NCI-H1417 (cell line): ENCODE data around the gene TCF12.
"Not testable (repeated sequence)": the region's sequence is repeated elsewhere in the genome, so short reads cannot be mapped to it uniquely, and the experiment has no call there.

ENCODE experiments used
- DNase-seq, 3 experiments: peaks; one replicate each; lab custom pipeline; 2025; lab: John Stamatoyannopoulos, UW

The TCF12 gene

DNA sequence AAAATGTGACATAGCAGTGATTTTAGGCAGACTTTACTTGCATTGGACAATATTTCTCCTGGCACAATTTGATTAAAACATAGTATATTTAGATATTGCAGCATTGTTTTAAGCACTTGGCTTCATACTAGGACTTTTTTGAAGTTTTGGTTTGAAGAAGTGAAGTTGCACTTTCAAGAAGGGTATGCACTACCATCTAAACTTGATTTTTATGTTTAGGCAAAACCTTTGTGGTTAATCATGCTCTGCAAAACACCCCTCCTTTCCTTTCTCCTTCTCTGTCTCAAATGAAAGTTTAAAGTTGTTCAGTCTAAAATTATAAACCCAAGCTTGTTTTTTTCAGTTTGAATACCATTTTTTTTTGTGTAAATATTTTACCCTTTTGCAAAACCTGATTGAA, 173.8 kb downstream of the TCF12 start:
- DNase-seq = no peak

DNA sequence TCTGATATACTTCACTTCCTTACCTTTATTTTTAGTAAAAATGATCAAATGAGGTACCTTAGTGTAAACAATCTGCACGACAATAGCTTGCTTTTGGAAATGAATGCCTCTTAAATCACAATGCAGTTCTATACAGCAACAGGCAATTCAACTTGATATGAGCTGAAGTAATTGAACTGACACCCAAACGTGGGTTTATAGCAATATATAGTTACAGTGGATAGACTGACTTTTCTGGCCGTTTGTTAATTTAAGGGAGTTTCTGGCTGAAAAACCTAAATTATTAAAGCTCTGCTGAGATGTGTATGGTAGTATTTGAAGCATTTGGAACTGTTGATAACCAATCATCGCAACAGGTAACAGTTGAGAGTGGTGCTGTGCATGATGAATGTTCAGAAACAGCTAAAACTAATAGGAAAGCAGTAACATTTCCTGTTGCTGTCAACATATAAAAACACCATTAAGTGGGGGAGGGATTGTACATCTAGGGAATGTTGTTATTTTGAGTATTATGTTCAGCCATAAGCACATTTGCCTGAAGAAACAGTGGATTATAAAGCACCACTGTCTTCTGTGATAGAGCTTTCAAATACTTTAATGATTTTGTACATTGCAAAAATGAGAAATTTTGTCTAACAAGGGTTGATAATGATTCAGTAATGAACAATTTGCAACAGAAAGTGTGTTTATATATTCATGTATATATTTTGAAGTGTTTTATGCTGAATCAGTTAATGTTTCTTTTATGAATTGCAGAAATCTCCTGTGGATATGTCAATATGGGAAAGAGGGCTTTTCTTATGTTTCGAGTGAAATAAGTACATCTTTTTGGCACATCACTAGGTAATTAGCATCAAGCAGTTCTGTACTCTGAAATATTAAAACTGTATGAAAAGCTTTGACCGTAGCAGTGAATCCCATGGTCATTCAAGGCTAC, 176.1 kb downstream of the TCF12 start:
- no peak for DNase-seq

DNA sequence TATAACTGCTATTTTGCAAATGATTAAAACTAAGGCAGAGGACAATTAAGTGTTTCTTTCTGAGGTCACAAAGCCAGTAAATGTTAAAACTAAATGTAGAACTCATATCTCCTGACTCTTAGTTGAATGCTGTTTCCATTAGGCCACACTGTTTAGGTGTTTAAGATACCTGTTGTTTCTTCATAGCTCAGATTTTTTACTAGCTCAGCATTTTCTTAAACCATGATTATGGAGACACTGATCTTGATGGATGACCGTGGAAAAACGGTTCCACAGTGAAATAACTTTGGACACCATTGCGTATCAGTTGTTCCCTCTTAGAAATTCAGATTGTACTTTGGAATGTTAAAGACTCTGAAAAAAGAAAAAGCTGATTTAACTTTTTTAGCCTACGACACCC, 177.5 kb downstream of the TCF12 start:
- no peak for DNase-seq

DNA sequence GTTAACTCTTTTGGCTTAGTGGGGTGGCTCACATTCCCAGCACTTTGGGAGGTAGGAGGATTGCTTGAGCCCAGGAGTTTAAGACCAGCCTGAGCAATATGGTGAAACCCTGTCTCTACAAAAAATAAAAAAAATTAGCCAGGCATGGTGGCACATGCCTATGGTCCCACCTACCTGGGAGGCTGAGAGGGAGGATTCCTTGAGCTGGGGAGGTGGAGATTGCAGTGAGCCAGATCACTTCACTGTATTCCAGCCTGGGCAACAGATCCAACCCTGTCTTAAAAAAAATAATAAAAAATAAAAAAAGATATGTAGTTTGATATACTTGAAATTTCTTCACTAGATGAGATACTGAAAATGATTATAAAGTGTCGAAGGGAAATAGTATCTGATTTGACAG, 178.8 kb downstream of the TCF12 start:
- DNase-seq = no peak

DNA sequence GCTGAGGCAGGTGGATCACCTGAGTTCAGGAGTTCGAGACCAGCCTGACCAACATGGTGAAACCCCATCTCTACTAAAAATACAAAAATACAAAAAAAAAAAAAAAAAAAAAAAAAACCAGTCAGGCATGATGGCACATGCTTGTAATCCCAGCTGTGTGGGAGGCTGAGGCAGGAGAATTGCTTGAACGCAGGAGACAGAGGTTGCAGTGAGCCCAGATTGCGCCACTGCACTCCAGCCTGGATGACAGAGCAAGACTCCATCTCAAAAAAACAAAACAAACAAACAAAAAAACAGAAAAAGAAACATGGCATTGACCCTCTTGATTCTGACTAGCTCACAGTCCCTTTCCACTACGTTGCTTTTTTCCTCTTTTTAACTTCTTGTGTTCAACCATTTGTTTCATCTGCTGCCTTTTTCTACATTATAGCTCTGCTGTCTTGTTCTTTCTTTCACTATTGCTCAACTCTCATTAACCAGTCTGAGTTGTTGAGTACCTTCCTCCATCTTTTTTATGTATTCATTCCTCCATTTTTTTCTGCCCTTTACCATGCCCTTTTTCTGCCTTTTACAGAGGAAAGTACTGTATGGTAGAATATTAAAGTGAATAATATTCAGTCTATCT, 179.6 kb downstream of the TCF12 start:
- not testable (repeated sequence) for DNase-seq

DNA sequence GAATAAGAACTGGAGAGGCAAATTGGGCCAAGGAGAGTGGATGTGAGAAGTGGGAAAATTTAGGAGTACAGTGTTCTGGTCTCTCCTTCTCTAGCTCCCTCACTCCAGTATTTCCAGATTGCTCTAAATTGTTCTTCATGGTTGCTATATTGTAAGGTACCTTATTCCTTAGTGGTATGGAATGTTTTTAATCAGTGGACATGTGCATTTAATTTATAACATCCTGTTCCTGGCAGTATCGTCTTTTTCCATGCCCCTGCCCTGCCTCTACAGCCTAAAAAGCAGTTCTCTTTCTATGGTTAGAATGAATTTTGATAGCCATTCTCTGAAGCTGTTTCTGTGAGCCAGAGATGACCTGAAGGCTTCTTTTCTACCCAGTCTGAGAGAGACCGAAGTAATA, 180.5 kb downstream of the TCF12 start:
- DNase-seq = no peak

DNA sequence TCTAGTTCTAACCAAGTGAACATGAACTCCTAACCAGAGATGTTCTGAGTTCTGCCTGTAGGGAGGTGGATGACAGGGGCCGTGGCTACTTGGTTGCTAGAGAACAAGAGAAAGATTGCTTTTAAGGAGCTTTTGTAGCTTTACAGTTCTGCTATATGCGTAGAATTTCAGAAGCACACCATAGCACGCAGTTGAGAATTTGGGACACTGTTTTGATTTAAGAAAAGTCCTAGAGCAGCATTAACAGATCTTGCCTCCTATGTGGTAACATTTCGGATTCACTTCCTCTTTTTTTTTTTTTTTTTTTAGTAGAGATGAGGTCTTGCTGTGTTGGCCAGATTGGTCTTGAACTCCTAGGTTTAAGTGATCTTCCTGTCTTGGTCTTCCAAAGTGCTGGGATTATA, 181.7 kb downstream of the TCF12 start:
- no peak for DNase-seq

DNA sequence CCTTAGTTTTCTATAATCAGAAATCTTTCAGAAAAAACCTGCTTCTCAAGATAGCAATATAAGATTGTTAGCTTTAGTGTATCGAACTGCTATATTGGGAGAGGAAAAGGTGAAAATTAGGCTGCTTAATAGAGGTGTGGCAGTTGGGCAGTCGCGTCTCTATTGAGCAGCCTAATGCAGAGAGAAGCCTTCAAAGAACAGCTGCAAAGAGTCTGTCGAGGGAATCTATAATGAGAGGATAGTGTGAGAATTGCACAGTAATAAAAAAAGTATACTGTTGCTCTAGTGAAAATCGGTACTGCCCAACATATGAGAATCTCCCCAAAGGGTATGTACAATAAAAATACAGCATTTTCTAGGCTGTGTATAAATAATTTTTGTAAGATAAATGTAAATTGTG, 184.4 kb downstream of the TCF12 start:
- DNase-seq = no peak

DNA sequence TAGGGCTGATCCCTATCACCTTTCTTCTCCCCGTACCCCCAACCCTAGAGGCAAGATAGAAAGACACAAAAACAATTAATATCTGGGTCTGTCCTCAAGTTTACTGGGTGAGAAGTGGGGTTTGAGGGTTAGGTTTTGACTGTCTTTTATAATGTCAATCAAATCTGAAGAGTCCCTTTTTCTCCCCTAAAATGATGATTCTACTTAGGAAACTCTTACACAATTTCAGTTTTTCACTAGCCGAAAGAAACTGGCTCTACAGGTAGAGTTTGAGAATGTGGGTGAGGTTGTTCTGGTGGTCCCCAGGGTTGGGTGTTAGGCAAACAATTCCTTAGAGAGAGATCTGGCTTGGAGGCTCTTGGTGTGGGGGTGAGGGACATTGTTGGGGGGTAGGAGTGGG, 189.9 kb downstream of the TCF12 start:
- no peak for DNase-seq

DNA sequence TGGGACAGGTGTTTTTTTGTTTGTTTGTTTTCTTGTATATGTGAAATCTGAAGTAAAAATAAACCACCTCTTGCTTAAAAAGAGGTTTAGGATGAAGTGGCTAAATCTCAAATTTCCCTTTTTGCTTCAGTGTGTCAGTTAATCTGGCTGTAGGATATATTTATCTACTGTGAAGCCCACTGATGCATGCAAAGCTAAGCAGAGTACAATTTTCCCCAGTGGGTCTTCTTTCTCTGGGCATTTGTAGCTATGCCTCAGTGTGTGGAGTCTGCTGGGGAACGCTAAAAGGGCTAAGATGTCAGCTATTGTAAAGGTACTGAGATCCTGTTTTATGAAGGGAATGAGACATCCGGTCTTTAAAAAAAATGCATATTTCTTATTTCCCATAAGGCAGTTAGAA, 190.6 kb downstream of the TCF12 start:
- peak in 1 of 3 experiments; percentile 34 for DNase-seq

DNA sequence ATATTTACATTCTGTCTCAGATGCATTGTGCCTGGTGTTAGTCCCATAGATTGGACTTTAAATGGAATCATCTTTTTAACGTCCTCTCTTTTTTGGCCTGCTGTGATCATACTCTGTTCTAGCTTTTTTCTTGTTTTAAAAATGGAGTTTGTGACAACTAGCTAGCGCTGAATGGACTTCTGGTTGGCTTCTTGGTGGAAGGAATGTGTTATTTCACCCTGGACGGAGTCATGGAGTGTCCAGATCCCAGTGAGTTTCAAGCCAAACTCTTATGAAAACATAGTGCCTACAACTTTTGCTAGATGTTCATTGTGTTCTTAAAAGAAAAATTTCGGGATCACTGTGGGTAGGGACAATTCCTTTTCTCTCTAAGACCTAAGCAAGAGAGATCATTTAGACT, 192.6 kb downstream of the TCF12 start:
- no peak for DNase-seq

DNA sequence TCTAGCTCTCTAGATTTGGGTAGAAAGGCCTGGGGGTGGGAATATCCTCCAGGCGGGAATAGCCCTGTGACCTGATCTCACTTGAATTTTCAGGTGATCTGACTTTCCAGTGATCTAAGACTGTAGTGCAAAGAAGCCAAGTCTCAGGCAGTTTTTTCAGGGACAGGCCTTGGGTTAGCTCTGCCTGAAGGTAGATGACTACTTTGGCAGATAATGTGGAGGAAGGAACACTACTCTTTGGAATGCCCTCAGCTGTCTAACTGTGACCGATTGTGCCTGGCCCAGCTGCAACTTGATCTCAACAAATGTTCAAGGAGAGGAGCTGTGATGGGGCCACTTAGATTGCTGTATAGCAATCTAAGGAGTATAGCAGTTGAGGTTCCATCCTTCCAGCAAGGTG, 193.7 kb downstream of the TCF12 start:
- DNase-seq = no peak

DNA sequence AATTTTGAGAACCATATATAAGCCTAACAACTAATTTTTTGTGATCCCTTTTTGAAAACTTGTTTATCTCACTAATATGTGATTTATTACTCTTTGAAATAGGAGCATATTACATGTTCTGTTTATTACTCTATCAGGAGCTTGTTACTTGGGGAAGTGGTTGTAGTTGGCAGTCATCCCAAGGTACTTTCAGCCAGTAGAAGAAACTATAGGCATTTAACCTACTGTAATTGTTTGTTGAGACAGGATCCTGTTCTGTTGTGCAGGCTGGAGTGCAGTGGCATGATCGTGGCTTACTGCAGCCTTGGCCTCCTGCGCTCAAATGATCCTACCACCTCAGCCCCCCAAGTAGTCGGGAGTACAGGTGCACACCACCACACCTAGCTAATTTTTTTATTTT, 195.6 kb downstream of the TCF12 start:
- no peak for DNase-seq

DNA sequence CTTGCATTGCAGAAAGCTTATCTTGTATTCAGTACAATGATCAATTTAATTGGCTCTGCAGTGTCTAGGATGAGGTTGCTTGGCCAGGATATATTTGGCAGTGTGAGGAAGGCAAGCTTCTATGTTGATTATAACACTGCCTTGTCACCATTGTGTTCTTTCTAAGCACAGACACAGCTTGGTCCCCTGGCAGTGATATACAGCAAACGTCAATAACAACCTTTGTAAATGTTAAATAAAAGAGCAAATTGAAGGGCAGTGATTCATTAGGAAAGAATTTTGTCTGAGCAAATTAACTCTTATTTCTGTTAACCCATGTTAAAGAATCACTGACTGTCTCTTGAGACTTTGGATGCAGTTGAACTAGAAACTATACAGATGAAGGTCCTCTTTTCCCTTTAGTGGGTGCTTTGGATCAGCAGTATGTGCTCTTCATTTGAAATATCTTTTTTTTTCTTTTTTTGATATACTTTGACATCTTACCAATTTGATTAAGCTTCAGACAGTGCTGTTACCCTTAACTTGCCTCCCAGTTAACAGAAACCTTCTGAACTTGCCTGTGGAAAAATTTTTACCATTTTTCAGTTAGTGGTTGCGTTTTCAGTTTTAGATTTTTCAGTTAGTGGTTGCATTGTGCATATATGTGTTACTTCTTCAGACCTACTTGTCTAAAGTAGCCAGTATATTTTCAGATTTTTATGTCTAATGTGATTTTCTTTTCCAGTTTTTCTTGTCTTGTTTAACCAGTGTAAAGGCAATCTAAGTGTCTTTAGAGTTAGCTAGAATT, 199.8 kb downstream of the TCF12 start:
- peak in 1 of 3 experiments; percentile 35 for DNase-seq

DNA sequence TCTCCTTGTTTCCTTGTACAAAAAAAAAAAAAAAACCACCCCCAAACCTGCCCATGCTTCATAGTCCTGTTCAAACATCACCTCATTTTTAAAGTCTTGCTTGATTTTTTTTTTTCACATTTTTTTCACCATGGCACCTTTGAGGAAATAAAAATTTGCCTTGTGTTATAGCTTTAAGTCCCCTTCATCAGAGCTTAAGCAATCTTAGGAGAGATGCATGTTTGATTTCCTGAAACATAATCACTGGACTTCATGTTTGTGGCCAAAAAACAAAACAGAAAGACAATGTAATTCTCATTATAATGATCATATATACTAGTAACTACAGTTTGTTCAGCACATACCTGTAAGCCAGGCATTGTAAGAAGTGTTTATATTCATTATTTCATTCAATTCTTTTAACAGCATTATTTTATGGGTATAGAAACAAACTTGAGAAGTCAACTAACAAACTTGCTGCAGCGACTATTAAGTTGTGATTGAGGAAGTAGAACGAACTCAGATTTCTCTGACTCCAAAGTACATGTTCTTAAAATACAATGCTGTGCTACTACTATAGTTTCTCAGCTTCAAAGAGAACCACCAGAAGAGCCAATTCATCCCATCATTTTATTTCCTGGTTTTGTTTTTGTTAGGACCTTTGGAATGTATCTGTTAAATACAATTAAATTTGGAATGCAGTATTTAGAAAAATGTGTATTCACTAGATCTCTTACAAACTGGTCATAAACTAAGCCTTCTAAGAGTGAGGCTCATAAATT, 203.8 kb downstream of the TCF12 start:
- no peak for DNase-seq

DNA sequence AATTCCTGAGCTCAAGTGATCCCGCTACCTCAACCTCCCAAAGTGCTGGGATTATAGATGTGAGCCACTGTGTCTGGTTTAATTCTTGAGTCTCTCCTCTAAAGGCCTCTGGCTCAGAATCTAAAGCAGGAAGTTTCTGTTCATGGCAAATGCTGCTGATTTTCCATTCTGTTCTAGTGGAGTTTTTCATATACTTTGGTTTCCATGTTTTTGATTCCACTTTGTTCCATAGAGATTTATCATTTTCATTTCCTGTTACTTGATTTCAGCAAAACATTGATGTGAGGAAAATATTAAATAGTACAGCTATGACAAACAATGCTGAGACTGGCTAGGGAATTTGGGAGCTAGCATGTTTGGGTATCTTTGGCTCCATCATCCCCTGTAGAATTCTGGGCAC, 205.6 kb downstream of the TCF12 start:
- no peak for DNase-seq

DNA sequence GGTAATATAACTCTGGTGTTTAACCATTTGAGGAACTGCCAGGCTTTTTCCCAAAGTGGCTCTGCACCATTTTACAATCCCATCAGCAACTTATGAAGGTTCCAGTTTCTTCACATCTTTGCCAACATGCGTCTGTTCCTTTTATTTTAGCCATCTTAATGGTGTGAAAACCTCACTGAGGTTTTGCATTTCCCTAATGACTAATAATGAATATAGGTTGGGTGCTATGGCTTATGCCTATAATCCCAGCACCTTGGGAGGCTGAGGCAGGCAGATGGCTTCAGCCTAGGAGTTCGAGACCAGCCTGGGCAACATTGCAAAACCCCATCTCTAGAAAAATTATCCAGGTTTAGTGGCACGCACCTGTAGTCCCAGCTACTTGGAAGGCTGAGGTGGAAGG, 210.6 kb downstream of the TCF12 start:
- no peak for DNase-seq

DNA sequence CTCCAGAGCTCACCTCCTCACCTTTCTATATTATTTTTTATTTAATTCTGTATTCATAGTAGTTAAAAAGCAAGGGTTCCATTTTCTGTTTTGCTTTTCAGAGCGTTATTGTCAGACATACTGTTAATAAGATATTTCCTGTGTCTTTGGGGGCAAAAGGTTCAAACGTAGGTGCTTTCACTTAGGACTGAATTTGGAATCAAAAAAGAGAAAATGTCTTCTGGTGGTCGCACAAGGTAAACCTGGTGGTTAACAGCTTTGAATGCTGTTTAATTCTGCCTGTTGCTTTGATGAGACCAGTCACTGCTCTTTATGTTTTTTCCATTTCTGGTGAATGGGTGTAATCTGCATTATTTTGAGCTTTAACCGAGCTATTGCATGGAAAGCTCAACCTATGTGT, 212.5 kb downstream of the TCF12 start:
- DNase-seq = no peak

DNA sequence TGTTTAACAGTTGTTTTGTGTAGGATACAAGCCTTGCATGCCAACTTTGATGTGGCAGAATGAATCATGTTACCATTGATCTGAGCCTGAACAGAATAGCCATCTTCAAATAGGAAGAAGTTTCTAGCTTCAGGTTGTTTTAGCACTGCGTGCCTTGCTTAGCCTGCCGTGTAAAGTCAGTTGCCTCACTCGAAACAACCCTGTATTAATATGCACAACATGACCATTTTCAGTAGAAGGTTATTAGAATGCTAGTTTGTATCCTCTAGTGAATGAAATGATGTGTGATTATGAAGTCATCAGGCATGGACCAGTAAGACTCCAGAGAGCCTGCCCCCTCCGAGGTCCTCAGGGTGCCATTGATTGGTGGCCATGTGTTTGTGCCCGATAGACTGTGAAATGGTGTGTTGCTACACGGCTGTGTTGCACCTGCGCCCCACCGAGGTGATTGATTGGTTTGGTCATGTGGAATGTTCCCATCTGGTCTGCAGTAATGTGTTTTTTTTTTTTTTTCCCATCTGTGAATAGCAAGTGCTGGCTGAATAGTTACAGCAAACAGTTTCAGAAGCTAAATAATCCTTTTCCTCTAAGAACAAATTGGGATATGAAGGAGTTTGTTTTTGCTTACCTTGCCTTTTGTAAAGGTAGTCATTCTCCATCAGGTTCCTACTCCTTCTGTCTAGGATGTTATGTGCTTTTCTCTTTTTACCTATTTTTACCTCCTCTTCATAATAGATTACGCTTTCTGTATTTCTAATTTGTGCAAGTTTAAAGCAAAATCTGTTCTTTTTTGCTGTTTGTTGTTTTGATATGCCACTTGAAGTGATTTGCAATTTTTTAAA, 214.9 kb downstream of the TCF12 start:
- peak; percentile 20 to 97 (median 86) for DNase-seq

DNA sequence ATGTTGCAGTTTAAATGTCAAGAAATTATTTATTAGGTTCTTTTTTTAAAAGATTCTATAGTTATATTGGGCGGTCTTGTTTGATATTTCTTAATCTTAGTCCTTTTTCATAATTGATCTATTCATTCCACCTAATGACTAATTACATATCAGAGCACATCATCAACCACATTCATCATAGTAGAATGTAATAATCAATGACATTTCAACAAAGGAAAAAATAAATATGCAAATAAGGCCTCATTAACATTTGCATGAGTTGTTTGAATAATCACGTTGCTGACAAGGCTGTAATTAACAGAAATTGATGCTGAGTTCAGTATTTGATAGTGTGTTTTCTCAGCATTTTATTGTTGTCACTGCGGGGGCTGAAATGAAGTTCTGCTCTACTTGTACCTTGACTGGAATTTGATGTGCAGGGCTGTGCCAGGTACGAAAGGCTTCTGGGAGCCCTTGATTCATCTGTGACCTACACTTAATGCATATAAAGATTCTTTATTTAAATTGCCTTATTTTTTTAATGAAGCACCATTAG, 215.7 kb downstream of the TCF12 start:
- peak in 1 of 3 experiments; percentile 61 for DNase-seq

DNA sequence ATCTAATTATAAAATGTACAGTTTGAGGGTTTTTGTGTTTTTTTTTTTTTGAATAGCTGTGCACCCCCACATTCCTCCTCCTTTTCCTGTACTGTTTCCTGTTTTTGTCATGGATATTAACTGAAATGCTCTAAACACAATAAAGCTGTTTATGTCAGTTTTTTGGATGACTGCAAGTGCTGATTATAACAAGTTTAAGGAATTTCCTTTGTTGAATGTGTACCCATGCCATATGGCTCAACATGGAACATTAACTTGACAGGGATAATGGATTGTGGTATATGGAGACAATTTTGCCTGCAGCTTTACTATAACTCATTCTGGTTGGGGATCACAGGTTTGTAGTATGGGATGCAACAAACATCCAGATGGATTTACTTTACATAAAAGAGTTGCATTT, 216.4 kb downstream of the TCF12 start:
- peak in 2 of 3 experiments; percentile 13 to 65 for DNase-seq
